22Rv1 (cell line): ENCODE results near the gene FRAS1.

Source experiments
- ZFX ChIP-seq: fragments of 450-650 bp; IDR thresholded peaks from 2 replicates; pipeline ENCODE4 v1.6.1; 2017; ENCODE audit warnings: antibody characterized with exemption, borderline replicate concordance
- TF ChIP-seq, protein P1 (sequence below): fragments of 450-650 bp; IDR thresholded peaks from 2 replicates; pipeline ENCODE4 v1.5.1; 2017; ENCODE audit warnings: mild to moderate bottlenecking

DNA sequence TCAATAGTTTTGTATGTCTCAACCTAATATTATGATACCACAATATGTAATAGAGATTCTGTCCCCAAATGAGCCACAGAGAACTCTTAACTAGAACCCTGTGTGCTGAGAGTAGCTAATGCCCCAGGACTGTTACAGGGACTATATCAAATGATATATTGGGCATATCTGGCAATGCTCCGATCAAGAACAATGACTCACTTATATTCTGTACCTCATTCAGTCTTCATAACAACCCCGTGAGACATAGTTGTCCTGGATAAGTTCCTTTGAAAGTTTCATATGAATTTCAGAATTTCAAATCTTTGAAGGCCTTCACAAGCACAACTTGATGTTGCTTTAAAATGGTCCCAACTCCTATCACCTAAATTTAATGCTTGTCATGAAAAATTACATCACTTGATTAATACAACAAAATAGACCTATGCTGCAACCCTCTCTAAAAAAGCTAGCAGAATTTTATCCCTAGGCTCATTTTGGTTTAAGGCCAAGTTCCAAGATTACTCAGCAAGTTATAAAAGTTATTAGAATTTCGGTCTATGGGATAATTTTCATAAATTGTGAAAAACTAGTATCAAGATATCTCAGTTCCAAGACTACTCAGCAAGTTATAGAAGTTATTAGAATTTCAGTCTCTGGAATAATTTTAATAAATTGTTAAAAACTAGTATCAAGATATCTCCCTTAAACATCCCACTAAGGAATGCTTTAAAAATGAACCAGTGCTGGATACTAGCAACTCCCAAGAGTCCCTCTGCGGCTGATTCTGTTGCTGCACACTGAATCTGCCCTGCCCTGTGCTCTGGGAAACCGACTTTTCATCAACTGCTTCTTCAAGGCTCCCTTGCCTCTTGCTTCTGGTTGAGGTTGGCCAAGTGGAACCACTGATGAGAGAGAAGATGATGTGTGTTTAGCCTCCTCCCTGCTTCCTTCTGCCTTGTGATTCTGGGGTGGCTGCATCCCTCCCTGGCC is 488.4 kb downstream of the FRAS1 start:
- TF ChIP-seq, protein P1, sequence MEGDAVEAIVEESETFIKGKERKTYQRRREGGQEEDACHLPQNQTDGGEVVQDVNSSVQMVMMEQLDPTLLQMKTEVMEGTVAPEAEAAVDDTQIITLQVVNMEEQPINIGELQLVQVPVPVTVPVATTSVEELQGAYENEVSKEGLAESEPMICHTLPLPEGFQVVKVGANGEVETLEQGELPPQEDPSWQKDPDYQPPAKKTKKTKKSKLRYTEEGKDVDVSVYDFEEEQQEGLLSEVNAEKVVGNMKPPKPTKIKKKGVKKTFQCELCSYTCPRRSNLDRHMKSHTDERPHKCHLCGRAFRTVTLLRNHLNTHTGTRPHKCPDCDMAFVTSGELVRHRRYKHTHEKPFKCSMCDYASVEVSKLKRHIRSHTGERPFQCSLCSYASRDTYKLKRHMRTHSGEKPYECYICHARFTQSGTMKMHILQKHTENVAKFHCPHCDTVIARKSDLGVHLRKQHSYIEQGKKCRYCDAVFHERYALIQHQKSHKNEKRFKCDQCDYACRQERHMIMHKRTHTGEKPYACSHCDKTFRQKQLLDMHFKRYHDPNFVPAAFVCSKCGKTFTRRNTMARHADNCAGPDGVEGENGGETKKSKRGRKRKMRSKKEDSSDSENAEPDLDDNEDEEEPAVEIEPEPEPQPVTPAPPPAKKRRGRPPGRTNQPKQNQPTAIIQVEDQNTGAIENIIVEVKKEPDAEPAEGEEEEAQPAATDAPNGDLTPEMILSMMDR = no peak
- no peak for TF ChIP-seq ZFX
